ENCODE data around the gene ATP10A. TPM values are rescaled to one million over a fixed set of nuclear protein-coding genes. Genes with fewer than 3 reads are reported as not detected.

The ATP10A gene
- total RNA-seq, 2 experiments from 2014 or later = 0.06 TPM; not detected in 1

GRCh38 chr15:25905140-25905539, 42.0 kb upstream of the ATP10A start:
- Histone ChIP-seq H3K9me3 (ENCODE audit: low read length) (no peaks in the 10 kb centered on the region), H3K36me3 (ENCODE audit: insufficient read depth, low read length) (no peaks in the 10 kb centered on the region), H3K79me2 (ENCODE audit: insufficient read depth, low read depth, low read length) (no peaks in the 10 kb centered on the region), H3K27ac (ENCODE audit: low read depth, low read length, poor library complexity, severe bottlenecking) (no peak overlapping the region), H3K9me2 (ENCODE audit: insufficient read depth, low read length) (no peaks in the 10 kb centered on the region), H2AFZ (ENCODE audit: low read length) (no peak overlapping the region), H3K4me1 (ENCODE audit: insufficient read depth, low read length, poor library complexity, severe bottlenecking) (no peaks in the 10 kb centered on the region), H3K4me2 (ENCODE audit: low read length) (no peak overlapping the region), H4K20me1 (ENCODE audit: insufficient read depth, low read length) (no peaks in the 10 kb centered on the region), H3K4me3 (ENCODE audit: low read depth, low read length, poor library complexity, severe bottlenecking) (no peak overlapping the region)
- ChIA-PET CTCF (ENCODE audit: unreplicated experiment) (no interaction called here), POLR2A (no interaction called here)
- no TSS peak for BruUV-seq (replicated peaks)
- intact Hi-C loops (cut with micrococcal nuclease; ENCODE audit: unreplicated experiment) = no loop called here
- DNase-seq (ENCODE audit: low spot score) = no peak
- TF ChIP-seq, protein P1, sequence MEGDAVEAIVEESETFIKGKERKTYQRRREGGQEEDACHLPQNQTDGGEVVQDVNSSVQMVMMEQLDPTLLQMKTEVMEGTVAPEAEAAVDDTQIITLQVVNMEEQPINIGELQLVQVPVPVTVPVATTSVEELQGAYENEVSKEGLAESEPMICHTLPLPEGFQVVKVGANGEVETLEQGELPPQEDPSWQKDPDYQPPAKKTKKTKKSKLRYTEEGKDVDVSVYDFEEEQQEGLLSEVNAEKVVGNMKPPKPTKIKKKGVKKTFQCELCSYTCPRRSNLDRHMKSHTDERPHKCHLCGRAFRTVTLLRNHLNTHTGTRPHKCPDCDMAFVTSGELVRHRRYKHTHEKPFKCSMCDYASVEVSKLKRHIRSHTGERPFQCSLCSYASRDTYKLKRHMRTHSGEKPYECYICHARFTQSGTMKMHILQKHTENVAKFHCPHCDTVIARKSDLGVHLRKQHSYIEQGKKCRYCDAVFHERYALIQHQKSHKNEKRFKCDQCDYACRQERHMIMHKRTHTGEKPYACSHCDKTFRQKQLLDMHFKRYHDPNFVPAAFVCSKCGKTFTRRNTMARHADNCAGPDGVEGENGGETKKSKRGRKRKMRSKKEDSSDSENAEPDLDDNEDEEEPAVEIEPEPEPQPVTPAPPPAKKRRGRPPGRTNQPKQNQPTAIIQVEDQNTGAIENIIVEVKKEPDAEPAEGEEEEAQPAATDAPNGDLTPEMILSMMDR (conservative IDR thresholded peaks at IDR 0.05; ENCODE audit: low read length) = no peak
- TF ChIP-seq EZH2phosphoT487 (IDR thresholded peaks at IDR 0.05; ENCODE audit: borderline replicate concordance, low read depth, low read length) = no peak

GRCh38 chr15:25903024-25903581, 40.0 kb upstream of the ATP10A start:
- H3K4me2 ChIP-seq (ENCODE audit: low read length) = no peak overlapping the region
- H3K27ac ChIP-seq (ENCODE audit: low read depth, low read length, poor library complexity, severe bottlenecking) = no peak overlapping the region
- no peak overlapping the region for H2AFZ ChIP-seq (ENCODE audit: low read length)
- POLR2A ChIA-PET = interaction anchor here (1.1 kb wide), 1 partner anchor 851 kb away, joined by 3 read pairs; no protein-coding TSS in a partner anchor
- BruUV-seq (replicated peaks) = no TSS peak
- H3K79me2 ChIP-seq (ENCODE audit: insufficient read depth, low read depth, low read length) = no peaks in the 10 kb centered on the region
- CTCF ChIA-PET (ENCODE audit: unreplicated experiment) = interaction anchor here (0.6 kb wide), 1 partner anchor 31 kb away, joined by 4 read pairs; no protein-coding TSS in a partner anchor
- DNase-seq (ENCODE audit: low spot score) = no peak
- H3K9me3 ChIP-seq (ENCODE audit: low read length) = no peaks in the 10 kb centered on the region
- TF ChIP-seq, protein P1 (conservative IDR thresholded peaks at IDR 0.05; ENCODE audit: low read length) = no peak
- TF ChIP-seq EZH2phosphoT487 (IDR thresholded peaks at IDR 0.05; ENCODE audit: borderline replicate concordance, low read depth, low read length) = no peak
- H3K9me2 ChIP-seq (ENCODE audit: insufficient read depth, low read length) = no peaks in the 10 kb centered on the region
- H3K4me3 ChIP-seq (ENCODE audit: low read depth, low read length, poor library complexity, severe bottlenecking) = no peak overlapping the region
- H3K36me3 ChIP-seq (ENCODE audit: insufficient read depth, low read length) = no peaks in the 10 kb centered on the region
- no peaks in the 10 kb centered on the region for H3K4me1 ChIP-seq (ENCODE audit: insufficient read depth, low read length, poor library complexity, severe bottlenecking)
- intact Hi-C loops (cut with micrococcal nuclease; ENCODE audit: unreplicated experiment) = no loop called here
- H4K20me1 ChIP-seq (ENCODE audit: insufficient read depth, low read length) = no peaks in the 10 kb centered on the region

GRCh38 chr15:25901811-25902605, 38.9 kb upstream of the ATP10A start:
- intact Hi-C loops (cut with micrococcal nuclease; ENCODE audit: unreplicated experiment) = no loop called here
- BruUV-seq (replicated peaks) = no TSS peak
- Histone ChIP-seq H3K9me2 (ENCODE audit: insufficient read depth, low read length) (no peaks in the 10 kb centered on the region), H4K20me1 (ENCODE audit: insufficient read depth, low read length) (no peaks in the 10 kb centered on the region), H3K4me3 (ENCODE audit: low read depth, low read length, poor library complexity, severe bottlenecking) (no peak overlapping the region), H3K36me3 (ENCODE audit: insufficient read depth, low read length) (no peaks in the 10 kb centered on the region), H3K4me2 (ENCODE audit: low read length) (no peak overlapping the region), H3K4me1 (ENCODE audit: insufficient read depth, low read length, poor library complexity, severe bottlenecking) (no peaks in the 10 kb centered on the region), H3K27ac (ENCODE audit: low read depth, low read length, poor library complexity, severe bottlenecking) (no peak overlapping the region), H3K9me3 (ENCODE audit: low read length) (no peaks in the 10 kb centered on the region), H2AFZ (ENCODE audit: low read length) (no peak overlapping the region), H3K79me2 (ENCODE audit: insufficient read depth, low read depth, low read length) (no peaks in the 10 kb centered on the region)
- POLR2A ChIA-PET = interaction anchor here (0.5 to 1.0 kb wide), 2 partner anchors 9 to 32 kb away, joined by 3 read pairs; no protein-coding TSS in a partner anchor
- CTCF ChIA-PET (ENCODE audit: unreplicated experiment) = no interaction called here
- no peak for TF ChIP-seq EZH2phosphoT487 (IDR thresholded peaks at IDR 0.05; ENCODE audit: borderline replicate concordance, low read depth, low read length)
- TF ChIP-seq, protein P1 (conservative IDR thresholded peaks at IDR 0.05; ENCODE audit: low read length) = no peak
- DNase-seq (ENCODE audit: low spot score) = no peak
